ENCODE results near the gene CALHM3. TPM values are rescaled to one million over a fixed set of nuclear protein-coding genes. Genes with fewer than 3 reads are reported as not detected.
A peak's percentile ranks its signal among the peaks of the same experiment; 100 is the strongest.
"Not testable (repeated sequence)": the region's sequence is repeated elsewhere in the genome, so short reads cannot be mapped to it uniquely, and the experiment has no call there.

CALHM3 gene
- under 1 TPM in 2 of 6 donors, not detected in 4; 0.30 to 0.79 TPM for total RNA-seq

- DNase-seq (no peak), ATAC-seq (ENCODE audit: low FRiP score in 2 of 2) (peak in 1 of 2 donors; percentile 56)
- H3K9me3 ChIP-seq: no peaks in the 10 kb centered on the region
- no peaks in the 10 kb centered on the region for H3K4me1 ChIP-seq
- H3K27me3 ChIP-seq: no peaks in the 10 kb centered on the region
- no peak within 1 kb of the TSS for H3K4me3 ChIP-seq
- H3K36me3 ChIP-seq: no peaks in the 10 kb centered on the region
- WGBS, 2 donors: 63 to 73% methylated on average over 5 to 6 of the region's 7 CpGs
- TF ChIP-seq EP300 (IDR thresholded peaks at IDR 0.05) (no peak), POLR2AphosphoS5 (IDR thresholded peaks at IDR 0.05) (no peak), POLR2A (IDR thresholded peaks at IDR 0.05) (no peak), CTCF (IDR thresholded peaks at IDR 0.05) (no peak)
- H3K27ac ChIP-seq: no peak within 1 kb of the TSS
Observed at GRCh38 chr10:103479135-103479534, at the start of gene CALHM3. Gene CALHM3 (minus strand): TSS chr10:103479240. CDS start chr10:103479032, 208 bp downstream.

GRCh38 chr10:103528549-103528948 lies 49.5 kb upstream of the CALHM3 start:
- ATAC-seq (ENCODE audit: low FRiP score in 2 of 2): no peak
- Histone ChIP-seq H3K27me3 (no peaks in the 10 kb centered on the region), H3K27ac (no peak overlapping the region), H3K9me3 (peaks cover 0 to under 1% (median 0%) of the 10 kb centered on the region in 4 donors), H3K36me3 (no peaks in the 10 kb centered on the region), H3K4me1 (no peaks in the 10 kb centered on the region), H3K4me3 (no peak overlapping the region)
- no peak for DNase-seq
- no peak for TF ChIP-seq EP300 (IDR thresholded peaks at IDR 0.05)
- no peak for TF ChIP-seq CTCF (IDR thresholded peaks at IDR 0.05)
- TF ChIP-seq POLR2AphosphoS5 (IDR thresholded peaks at IDR 0.05): no peak
- no peak for TF ChIP-seq POLR2A (IDR thresholded peaks at IDR 0.05)

GRCh38 chr10:103527476-103527875 lies 48.4 kb upstream of the CALHM3 start:
- not testable (repeated sequence) for ATAC-seq (ENCODE audit: low FRiP score in 2 of 2); H3K4me1 ChIP-seq; H3K27ac ChIP-seq; H3K9me3 ChIP-seq; H3K36me3 ChIP-seq; H3K27me3 ChIP-seq; H3K4me3 ChIP-seq; DNase-seq
- WGBS, 2 donors: 42 to 82% methylated on average over 2 of the region's 2 CpGs

- ATAC-seq (ENCODE audit: low FRiP score in 2 of 2): no peak
- H3K36me3 ChIP-seq: no peaks in the 10 kb centered on the region
- DNase-seq: no peak
- no peaks in the 10 kb centered on the region for H3K9me3 ChIP-seq
- H3K27me3 ChIP-seq: no peaks in the 10 kb centered on the region
- H3K4me3 ChIP-seq: no peak overlapping the region
- no peaks in the 10 kb centered on the region for H3K4me1 ChIP-seq
- TF ChIP-seq POLR2A (IDR thresholded peaks at IDR 0.05) (no peak), CTCF (IDR thresholded peaks at IDR 0.05) (no peak), POLR2AphosphoS5 (IDR thresholded peaks at IDR 0.05) (no peak), EP300 (IDR thresholded peaks at IDR 0.05) (no peak)
- no peak overlapping the region for H3K27ac ChIP-seq
Observed at GRCh38 chr10:103525901-103526300, 46.9 kb upstream of the CALHM3 start.

GRCh38 chr10:103523683-103524082 lies 44.6 kb upstream of the CALHM3 start:
- TF ChIP-seq POLR2AphosphoS5 (IDR thresholded peaks at IDR 0.05): no peak
- TF ChIP-seq EP300 (IDR thresholded peaks at IDR 0.05): no peak
- TF ChIP-seq POLR2A (IDR thresholded peaks at IDR 0.05): no peak
- no peak for TF ChIP-seq CTCF (IDR thresholded peaks at IDR 0.05)
- 84 to 85% methylated on average over 4 of the region's 4 CpGs for WGBS, 2 donors

GRCh38 chr10:103522006-103522405 lies 43.0 kb upstream of the CALHM3 start:
- H3K27me3 ChIP-seq; H3K9me3 ChIP-seq; H3K27ac ChIP-seq; ATAC-seq (ENCODE audit: low FRiP score in 2 of 2); DNase-seq; H3K4me1 ChIP-seq; H3K4me3 ChIP-seq; H3K36me3 ChIP-seq: not testable (repeated sequence)
- WGBS, 2 donors: 88 to 92% methylated on average over 7 of the region's 7 CpGs

More at GRCh38 chr10:103523683-103524082, 44.6 kb upstream of the CALHM3 start:
- no peaks in the 10 kb centered on the region for H3K36me3 ChIP-seq
- no peaks in the 10 kb centered on the region for H3K4me1 ChIP-seq
- no peaks in the 10 kb centered on the region for H3K9me3 ChIP-seq
- ATAC-seq (ENCODE audit: low FRiP score in 2 of 2): no peak
- H3K27ac ChIP-seq: no peak overlapping the region
- H3K27me3 ChIP-seq: no peaks in the 10 kb centered on the region
- DNase-seq: no peak
- H3K4me3 ChIP-seq: no peak overlapping the region
